Stimulated activated naive CD4-positive, alpha-beta T cell (primary cell): ENCODE measurements around the gene DHRS4.
"Not testable (repeated sequence)": the region's sequence is repeated elsewhere in the genome, so short reads cannot be mapped to it uniquely, and the experiment has no call there.

ENCODE experiments used
- DNase-seq, 6 experiments: peaks; one replicate each; lab custom pipeline; 2025; lab: John Stamatoyannopoulos, UW

DHRS4 gene

DNA sequence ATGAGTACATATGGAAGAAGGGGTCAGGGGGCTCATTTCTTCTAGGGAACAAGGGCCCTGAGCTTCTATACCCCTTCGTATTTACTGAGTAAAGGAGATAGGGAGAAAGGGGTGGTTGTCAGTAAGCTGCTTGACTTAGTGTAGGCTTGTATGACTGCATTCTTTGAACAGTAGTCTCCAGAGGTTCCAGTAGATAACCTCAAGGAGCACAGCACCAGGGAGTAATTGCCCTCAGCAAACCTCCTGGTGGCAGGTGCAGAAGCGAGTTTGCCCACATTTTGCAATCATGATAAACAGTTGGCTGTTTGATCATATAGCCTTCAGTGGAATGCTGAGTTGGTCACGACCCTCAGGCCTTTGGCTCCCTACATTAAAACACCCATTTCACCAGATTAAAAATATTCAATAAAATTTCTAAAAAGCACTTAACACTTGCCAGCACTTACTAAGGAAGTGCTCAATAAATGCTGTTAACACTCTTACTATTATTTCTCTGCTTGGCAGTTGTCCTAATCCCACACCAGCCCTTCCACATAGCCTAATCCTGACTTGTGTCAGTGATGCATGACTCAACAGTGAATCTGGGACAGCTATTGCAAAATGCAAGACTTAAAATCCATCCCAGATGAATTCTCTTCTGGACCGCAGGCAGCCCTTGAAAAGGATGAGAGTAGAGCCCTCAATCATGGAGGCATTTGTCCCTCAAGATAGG is 31.5 kb downstream of the DHRS4 start:
- DNase-seq = no peak

DNA sequence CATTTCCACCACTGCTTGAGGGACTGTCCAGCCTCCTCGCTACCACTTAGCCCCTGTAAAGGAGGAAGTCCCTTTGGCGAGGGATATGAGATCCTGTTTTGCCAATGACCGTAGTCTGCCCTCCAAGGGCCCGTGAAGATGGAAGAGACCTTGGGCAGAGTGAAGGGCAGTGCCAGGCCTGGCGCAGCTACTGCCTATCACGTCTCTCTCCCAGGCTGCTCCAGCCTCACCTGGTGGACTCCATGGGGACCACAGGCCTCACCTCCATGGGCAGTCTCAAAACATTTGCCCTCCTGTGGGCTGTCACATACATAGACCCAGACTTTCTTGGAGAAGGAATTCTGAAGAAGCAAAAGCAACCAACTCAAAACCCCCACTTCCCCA is 34.6 kb downstream of the DHRS4 start:
- DNase-seq = not testable (repeated sequence)

DNA sequence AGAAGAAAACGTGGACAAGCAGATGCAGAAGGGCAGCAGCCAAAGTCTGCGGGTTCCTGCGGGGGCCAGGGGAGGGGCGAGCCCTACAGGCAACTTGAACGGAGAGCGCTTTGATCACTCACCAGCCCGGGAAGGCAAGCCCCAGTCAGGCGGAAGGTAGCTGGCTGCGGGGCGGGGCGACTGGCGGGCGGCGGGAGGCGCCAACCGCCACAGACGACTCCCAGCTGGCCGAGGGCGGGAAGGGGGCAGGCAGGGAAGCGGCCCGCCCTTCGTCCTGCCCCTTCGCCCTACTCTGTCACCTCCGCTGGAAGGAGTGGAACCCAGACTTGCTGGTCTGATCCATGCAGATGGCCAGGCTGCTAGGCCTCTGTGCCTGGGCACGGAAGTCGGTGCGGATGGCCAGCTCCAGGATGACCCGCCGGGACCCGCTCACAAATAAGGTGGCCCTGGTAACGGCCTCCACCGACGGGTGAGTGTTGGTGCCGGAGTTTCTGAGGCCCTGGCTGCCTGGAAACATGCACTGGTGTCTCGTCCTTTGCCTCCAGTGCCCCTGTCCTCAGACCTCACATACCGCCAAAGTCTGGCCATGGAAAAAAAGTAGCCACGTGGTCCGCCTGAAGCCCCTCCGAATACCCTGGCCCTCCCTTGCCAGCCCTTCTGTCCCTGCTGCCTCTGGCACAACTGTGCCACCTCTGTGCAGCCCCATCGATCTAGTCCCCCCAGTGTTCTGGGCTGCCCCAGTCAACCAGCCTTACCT is 35.2 kb downstream of the DHRS4 start, which contains the start of gene DHRS4L2:
Gene DHRS4L2 (plus strand): TSS at position 323 of the 757 bp plus-strand sequence. CDS start 19 bp downstream, at position 342.
- peak; percentile 29 to 69 (median 60) for DNase-seq

DNA sequence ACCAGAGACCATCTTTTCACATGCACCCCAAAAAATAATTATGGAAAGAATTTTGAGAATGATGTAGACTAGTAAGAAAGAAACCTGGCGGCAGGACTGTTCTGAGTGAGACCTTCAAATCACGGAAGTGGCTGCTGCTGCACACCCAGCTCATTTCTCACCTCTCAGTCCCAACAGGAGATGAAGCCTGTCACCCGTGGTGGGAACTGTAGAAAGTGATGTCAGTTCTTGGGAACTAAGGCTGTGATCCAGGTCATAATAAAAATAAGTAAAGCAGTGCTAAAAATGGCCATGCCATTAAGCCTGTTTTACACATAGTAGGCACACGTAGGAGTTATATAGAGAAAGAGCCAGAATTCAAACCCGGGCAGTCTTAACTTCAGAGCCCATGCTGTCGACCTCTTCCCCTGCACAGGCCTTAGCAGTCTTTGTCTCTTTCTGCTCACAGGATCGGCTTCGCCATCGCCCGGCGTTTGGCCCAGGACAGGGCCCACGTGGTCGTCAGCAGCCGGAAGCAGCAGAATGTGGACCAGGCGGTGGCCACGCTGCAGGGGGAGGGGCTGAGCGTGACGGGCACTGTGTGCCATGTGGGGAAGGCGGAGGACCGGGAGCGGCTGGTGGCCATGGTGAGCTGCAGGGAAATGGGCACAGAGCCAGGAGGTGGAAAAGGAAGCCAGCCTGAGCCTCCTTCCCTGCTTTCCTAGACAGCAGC is 36.3 kb downstream of the DHRS4 start:
- DNase-seq = not testable (repeated sequence)

DNA sequence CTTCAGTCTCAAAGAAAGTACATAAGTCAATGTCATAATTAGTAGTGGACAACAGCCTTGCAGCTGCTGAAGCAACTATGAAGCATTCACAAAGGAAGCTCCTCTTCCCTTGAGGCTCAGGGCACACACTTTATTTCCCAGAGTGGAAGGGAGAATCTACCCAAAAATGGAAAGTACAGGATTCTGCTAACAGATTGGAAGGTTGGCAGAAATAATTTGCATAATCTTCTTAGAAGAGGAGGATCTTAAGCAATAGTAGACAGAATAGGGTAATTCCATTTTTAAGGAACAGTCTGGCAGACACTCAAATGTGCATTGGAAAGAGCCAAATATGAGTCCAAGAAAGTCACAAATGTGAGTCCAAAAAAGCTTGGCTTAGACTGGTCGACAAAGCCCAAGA is 37.4 kb downstream of the DHRS4 start:
- not testable (repeated sequence) for DNase-seq

DNA sequence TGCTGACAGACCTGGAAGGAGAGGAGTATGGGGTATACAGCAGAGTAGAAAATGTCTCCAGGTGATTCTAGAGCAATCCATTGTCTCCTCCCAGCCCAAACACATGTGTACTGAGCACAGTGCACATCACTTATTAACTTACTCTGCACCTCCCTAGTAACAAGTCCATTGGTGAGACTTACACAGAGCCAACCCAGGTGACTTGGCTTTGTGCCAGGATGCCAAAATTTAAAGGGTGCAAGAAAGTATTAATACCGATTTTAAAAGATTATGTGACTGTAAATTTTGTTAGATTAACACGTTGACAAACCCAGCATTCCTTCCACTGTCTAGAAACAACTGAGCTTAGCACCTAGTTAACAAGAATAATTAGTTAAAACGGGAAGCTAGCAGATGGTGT is 39.5 kb downstream of the DHRS4 start:
- not testable (repeated sequence) for DNase-seq

DNA sequence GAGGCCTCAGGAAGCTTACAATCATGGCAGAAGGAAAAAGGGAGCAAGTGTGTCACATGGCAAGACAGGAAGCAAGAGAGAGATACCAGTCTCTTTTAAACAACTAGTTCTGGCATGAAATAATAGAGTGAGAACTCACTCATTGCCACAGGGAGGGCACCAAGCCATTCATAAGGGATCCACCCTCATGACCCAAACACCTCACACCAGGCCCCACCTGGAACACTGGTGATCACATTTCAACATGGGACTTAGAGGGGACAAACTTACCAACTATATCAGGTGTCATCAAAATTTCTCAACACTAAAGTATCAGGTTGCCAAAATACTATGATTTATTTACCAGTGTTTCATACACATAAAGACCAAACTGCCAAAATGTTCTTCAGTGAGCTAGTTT is 42.4 kb downstream of the DHRS4 start:
- DNase-seq = not testable (repeated sequence)

DNA sequence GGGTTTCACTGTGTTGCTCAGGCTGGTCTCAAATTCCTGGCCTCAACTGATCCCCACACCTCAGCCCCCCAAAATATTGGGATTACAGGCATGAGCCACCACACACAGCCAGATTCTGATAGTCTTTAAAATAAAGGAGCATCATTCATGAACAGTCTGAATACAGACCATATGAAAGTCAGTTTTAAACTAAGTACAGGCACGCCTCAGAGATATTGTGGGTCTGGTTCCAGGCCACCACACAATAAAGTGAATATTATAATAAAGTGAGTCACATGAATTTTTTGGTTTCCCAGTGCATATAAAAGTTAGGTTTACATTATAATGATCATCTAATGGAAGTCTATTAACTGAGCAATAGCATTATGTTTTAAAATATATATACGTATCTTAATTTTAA is 43.3 kb downstream of the DHRS4 start:
- not testable (repeated sequence) for DNase-seq

DNA sequence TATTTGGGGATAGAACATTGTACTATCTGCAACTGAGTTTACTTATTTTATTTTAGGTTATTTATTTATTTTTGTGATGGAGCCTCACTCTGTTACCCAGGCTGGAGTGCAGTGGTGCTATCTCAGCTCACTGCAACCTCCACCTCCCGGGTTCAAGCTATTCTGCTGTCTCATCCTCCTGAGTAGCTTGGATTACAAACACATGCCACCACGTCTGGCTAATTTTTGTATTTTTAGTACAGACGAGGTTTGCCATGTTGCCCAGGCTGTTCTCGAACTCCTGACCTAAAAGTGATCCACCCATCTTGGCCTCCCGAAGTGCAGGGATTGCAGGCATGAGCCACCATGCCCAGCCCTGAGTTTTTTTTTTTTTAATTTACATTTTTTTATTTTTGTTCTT is 46.1 kb downstream of the DHRS4 start:
- not testable (repeated sequence) for DNase-seq

DNA sequence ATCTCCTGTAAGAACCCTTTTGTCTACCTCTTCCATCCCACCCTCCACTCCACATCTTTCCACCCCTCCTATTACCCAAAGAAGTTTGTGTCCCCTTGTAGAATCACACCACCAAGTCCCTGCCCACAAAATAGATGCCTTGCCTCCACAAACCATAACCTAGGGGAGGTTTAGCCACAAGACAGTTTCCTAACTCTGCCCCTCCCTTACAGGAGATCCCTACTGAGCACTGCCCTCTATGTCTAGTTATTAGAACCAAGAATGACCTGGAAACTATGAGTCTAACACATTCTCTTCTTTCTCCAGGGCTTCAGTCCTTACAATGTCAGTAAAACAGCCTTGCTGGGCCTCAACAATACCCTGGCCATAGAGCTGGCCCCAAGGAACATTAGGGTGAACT is 47.5 kb downstream of the DHRS4 start:
- DNase-seq = not testable (repeated sequence)

DNA sequence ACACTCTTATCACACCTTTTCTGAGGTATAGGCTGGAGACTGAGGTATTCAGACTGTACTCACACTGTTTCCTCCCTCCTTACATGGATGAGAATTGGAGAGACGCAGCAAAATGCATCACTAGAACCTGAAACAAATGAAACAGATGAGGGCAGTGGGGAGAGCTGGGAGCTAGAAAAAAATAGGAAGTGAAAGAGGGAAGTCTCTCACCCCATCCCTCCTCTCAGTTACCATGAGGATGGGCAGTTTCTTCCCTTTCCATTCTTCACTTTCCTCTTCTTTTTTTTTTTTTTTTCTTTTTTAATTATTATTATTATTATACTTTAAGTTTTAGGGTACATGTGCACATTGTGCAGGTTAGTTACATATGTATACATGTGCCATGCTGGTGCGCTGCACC is 48.1 kb downstream of the DHRS4 start:
- DNase-seq = not testable (repeated sequence)

DNA sequence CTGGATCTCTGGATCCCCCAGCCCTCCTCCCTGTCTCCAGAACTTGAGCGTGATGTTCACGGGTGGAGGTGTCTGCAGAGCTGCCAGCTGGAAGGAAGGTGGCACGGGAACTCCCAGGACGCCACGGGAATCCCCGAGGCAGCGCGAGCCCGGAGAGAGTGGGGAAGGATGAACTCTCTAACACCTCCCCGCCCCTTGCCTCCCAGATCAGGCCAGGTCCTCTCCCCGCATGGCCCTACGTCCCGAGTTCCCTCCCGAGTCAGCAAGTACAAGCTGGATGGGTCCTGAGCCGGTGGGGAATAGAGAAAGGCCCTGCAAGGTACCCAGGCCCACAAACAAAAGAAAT is 52.9 kb downstream of the DHRS4 start:
- DNase-seq = not testable (repeated sequence)

DNA sequence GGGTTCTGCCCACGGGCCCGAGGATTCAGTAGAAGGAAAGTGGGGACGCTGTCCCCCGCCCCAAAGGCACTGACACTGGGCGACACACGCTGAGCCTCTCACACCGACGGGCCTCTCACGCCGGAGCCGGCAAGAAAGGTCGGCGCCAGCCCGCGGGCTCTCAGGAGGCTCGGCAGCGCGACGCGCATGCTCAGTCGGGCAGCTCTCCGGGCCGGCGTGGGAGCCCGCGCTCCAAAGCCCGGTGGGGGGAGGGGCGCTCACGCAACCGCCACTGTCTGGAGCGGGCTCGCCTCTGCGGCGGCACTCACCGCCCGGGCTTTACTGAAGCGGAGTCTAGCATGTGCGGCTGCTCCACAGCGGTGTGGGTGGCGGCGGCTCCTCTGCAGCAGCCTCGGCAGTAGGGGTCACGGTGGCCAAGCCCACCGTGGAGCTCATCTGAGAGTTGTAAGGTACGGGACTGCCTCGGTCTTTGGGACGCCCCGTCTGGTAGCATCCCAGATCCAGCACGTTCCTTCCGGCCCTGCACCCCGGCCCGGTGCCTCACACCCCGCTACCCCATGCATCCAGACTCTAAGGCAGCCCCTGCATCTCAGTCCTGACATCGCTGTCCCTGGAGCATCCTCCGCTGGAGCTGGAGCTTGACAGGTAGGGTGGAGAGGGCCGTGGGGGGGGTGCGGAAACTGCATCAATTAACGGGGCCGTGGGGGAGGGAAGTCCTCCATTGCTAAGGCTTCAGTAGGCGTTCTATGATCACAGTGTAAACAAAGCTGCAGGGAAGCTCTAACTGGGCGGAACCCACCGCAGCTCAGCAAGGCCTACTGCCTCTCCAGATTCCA is 53.5 kb downstream of the DHRS4 start:
- DNase-seq = peak; percentile 38 to 83 (median 72)

DNA sequence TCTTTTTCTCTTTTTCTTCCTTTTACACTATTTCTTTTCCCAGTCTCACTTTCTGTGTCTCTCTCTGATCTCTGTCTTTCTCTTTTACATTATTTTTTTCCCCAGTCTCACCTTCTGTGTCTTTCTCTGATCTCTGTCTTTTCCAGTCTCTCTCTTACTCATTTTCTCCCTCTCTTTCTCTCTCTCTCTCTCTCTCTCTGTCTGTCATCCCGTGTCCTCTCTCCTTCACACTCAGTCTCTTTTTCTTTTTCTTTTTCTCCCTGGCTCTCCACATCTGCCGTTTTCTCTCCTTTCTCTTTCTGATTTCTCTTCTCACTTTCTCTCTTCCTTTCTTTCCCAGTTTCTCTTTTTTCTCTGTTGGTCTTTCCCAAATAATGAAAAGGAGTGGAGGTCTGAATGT is 57.5 kb downstream of the DHRS4 start:
- no peak for DNase-seq

DNA sequence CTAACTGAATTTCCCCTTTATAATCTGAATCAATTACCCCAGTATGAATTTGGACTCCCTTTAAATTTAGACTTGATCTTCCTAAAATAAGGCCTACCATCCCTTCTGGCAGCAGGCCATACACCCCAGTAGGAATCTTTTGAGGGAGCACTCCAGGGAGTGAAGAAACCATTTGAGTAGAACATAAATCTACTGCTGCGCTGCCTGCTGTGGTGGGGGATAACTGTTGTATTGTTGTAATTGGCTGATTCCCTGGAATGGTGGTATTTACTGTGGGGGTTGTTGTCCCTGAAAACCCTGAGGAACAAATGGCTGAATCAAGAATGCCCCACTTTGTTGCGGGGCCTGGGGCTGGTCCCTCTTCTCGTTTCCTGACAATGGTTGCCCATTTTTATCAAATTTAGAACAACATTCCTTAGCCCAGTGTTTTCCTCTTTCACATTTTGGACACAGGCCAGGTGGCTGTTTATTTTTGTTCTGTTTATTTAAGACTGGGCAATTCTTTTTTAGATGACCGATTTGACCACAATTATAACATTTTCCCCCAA is 59.2 kb downstream of the DHRS4 start:
- not testable (repeated sequence) for DNase-seq

DNA sequence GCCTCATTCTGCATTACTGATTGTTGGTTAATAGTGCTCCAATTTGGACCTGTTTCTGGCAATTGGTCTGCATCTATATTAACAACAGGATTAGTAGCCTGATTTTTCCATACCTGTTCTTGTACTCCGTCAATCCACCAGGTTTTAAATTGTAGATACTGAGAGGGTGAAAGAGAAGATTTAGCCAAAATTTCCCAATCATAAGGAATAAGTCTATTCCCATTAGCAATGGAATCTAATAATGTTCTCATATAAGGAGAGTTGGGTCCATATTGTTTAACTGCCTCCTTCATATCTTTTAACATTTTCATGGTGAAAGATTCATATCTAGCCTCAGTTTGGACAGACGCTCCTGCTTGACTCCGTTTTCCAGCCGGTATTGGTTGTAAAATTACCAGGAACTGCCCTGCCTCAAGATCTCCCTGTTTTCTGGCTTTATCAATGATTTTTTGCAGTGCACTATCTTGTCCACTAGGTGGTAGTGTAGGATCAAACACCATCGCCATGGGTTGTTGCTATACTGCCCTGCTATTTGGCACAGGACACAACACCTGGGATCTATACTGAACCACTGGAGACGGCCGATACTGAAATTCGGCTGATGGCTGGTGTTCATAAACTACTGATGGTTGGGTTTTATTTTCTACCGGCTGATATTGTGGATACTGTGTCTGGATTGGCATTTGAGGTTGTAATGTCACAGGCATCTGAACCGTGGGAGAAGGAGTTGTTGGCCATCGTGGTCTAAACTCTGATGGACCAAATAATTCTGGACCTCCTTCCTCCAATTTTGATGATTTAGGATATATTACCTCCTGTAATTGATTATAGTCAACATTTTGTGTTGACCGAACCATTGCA is 60.3 kb downstream of the DHRS4 start:
- peak; percentile 8 to 77 (median 30) for DNase-seq

DNA sequence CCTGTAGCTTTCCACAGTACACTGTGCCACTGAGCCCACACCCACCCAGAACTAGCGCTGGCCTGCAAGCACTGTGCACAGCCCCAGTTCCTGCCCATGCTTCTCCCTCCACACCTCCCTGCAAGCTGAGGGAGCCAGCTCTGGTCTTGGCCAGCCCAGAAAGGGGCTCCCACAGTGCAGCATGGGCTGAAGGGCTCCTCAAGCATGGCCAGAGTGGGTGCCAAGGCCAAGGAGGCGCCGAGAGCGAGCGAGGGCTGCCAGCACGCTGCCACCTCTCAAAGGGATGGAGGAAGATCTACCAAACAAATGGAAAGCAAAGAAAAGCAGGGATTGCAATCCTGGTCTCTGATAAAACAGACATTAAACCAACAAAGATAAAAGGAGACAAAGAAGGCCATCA is 62.2 kb downstream of the DHRS4 start:
- DNase-seq = not testable (repeated sequence)
